GM12865 (cell line): Measurements from ENCODE around the gene EPO.
"Not testable (repeated sequence)": the region's sequence is repeated elsewhere in the genome, so short reads cannot be mapped to it uniquely, and the experiment has no call there.

Experiments used
- DNase-seq: peaks from one replicate; pipeline ENCODE4 v3.0.0; 2010; ENCODE audit warnings: low read depth
- H3K4me3 ChIP-seq: 2 replicates; pipeline ENCODE4 v1.5.1; 2011; ENCODE audit warnings: mild to moderate bottlenecking, low read depth, low read length, control low read depth
- CTCF ChIP-seq: IDR thresholded peaks from 2 replicates; pipeline ENCODE4 v1.5.1; 2011; ENCODE audit warnings: low read length, control low read depth, low read depth, inconsistent platforms; ENCODE audit not compliant: insufficient read depth; ENCODE audit errors: missing control alignments

Gene EPO

GRCh38 chr7:100745184-100745583 lies 24.9 kb downstream of the EPO start:
- peak; percentile 85 for DNase-seq
- TF ChIP-seq CTCF: no peak
- H3K4me3 ChIP-seq: peak overlapping the region; percentile 55

GRCh38 chr7:100752994-100753393 lies 32.7 kb downstream of the EPO start:
- TF ChIP-seq CTCF: no peak
- DNase-seq: no peak
- H3K4me3 ChIP-seq: no peak overlapping the region

GRCh38 chr7:100753750-100754149 lies 33.5 kb downstream of the EPO start:
- DNase-seq: no peak
- TF ChIP-seq CTCF: no peak
- H3K4me3 ChIP-seq: no peak overlapping the region

- no peak for DNase-seq
- TF ChIP-seq CTCF: no peak
- no peak overlapping the region for H3K4me3 ChIP-seq
These were observed 39.3 kb downstream of the EPO start for GRCh38 chr7:100759357-100760171.

GRCh38 chr7:100762841-100763240 lies 42.6 kb downstream of the EPO start:
- H3K4me3 ChIP-seq, DNase-seq: not testable (repeated sequence)

- DNase-seq: no peak
- H3K4me3 ChIP-seq: no peak overlapping the region
- no peak for TF ChIP-seq CTCF
These were observed 43.4 kb downstream of the EPO start for GRCh38 chr7:100763556-100764140.

- no peak for DNase-seq
- no peak for TF ChIP-seq CTCF
These were observed 44.6 kb downstream of the EPO start for GRCh38 chr7:100764841-100765240.

More at GRCh38 chr7:100764841-100765240, 44.6 kb downstream of the EPO start:
- no peak overlapping the region for H3K4me3 ChIP-seq
